NCI-H2081 treated with DMSO at 0.1 percent for 48 hours (cell line): ENCODE measurements around the gene CEBPG.

Experiments
- DNase-seq: peaks from one replicate; lab custom pipeline; 2025; lab: John Stamatoyannopoulos, UW

CEBPG gene

GRCh38 chr19:33407140-33407551, 33.6 kb downstream of the CEBPG start:
- DNase-seq, result no peak

GRCh38 chr19:33407716-33408115, 34.2 kb downstream of the CEBPG start:
- DNase-seq, result no peak

GRCh38 chr19:33408116-33408515, 34.6 kb downstream of the CEBPG start:
- no peak for DNase-seq

- no peak for DNase-seq
Measured at GRCh38 chr19:33408538-33409434, 35.3 kb downstream of the CEBPG start.

GRCh38 chr19:33409906-33410685, 36.6 kb downstream of the CEBPG start:
- DNase-seq, result no peak

GRCh38 chr19:33410915-33411401, 37.4 kb downstream of the CEBPG start:
- DNase-seq, result no peak

- DNase-seq, result no peak
Measured at GRCh38 chr19:33411621-33412180, 38.2 kb downstream of the CEBPG start.

GRCh38 chr19:33412601-33413425, 39.3 kb downstream of the CEBPG start:
- DNase-seq, result no peak

GRCh38 chr19:33413426-33413725, 39.9 kb downstream of the CEBPG start:
- DNase-seq, result no peak

- no peak for DNase-seq
Measured at GRCh38 chr19:33413868-33414666, 40.6 kb downstream of the CEBPG start.

GRCh38 chr19:33414667-33415605, 41.4 kb downstream of the CEBPG start:
- DNase-seq, result no peak

- DNase-seq, result peak; percentile 11
Measured at GRCh38 chr19:33416307-33417215, 43.1 kb downstream of the CEBPG start.

GRCh38 chr19:33417751-33418150, 44.2 kb downstream of the CEBPG start:
- DNase-seq, result no peak

GRCh38 chr19:33418461-33418860, 45.0 kb downstream of the CEBPG start:
- DNase-seq, result no peak

- no peak for DNase-seq
Measured at GRCh38 chr19:33418871-33419787, 45.6 kb downstream of the CEBPG start.

GRCh38 chr19:33419788-33420130, 46.2 kb downstream of the CEBPG start:
- DNase-seq, result no peak

- DNase-seq, result no peak
Measured at GRCh38 chr19:33420821-33421220, 47.3 kb downstream of the CEBPG start.

- DNase-seq, result no peak
Measured at GRCh38 chr19:33421368-33421767, 47.9 kb downstream of the CEBPG start.
